OCI-LY1 (cell line): ENCODE data around the gene DOCK2.

ENCODE experiments used
- H2AFZ ChIP-seq: fragments of 200-600 bp; sonication (generic), shearing (Covaris generic); 2 replicates; pipeline ENCODE4 v1.6.0; 2014; ENCODE audit warnings: antibody characterized with exemption, mild to moderate bottlenecking, low read length
- H3F3A ChIP-seq: fragments of 200-600 bp; sonication (generic), shearing (Covaris generic); 2 replicates; pipeline ENCODE4 v1.6.0; 2014; ENCODE audit warnings: mild to moderate bottlenecking, antibody characterized with exemption, low read length, moderate library complexity; ENCODE audit not compliant: insufficient read depth
- H3K27ac ChIP-seq: fragments of 200-600 bp; sonication (generic); 2 replicates; pipeline ENCODE4 v1.5.1; 2014; ENCODE audit warnings: low read length, mixed run types, mild to moderate bottlenecking, low read depth; ENCODE audit not compliant: poor library complexity, severe bottlenecking
- H3K27me3 ChIP-seq: fragments of 200-600 bp; sonication (generic); 2 replicates; pipeline ENCODE4 v1.6.0; 2014; ENCODE audit warnings: antibody characterized with exemption, mild to moderate bottlenecking, low read length, moderate library complexity; ENCODE audit not compliant: insufficient read depth
- H3K36me3 ChIP-seq: fragments of 200-600 bp; sonication (generic); 2 replicates; pipeline ENCODE4 v1.6.1; 2014; ENCODE audit warnings: mild to moderate bottlenecking, antibody characterized with exemption, low read length, moderate library complexity, mixed read lengths; ENCODE audit not compliant: insufficient read depth
- H3K4me1 ChIP-seq: fragments of 200-600 bp; sonication (generic); 2 replicates; pipeline ENCODE4 v1.5.1; 2014; ENCODE audit warnings: mild to moderate bottlenecking, low read length, moderate library complexity; ENCODE audit not compliant: insufficient read depth, severe bottlenecking
- H3K4me2 ChIP-seq: fragments of 200-600 bp; sonication (generic), shearing (Covaris generic); 2 replicates; pipeline ENCODE4 v1.6.1; 2014; ENCODE audit warnings: low read length
- H3K4me3 ChIP-seq: fragments of 200-600 bp; sonication (generic); 2 replicates; pipeline ENCODE4 v1.5.1; 2014; ENCODE audit warnings: low read length, low read depth, mild to moderate bottlenecking, mixed read lengths; ENCODE audit not compliant: poor library complexity, severe bottlenecking
- H3K79me2 ChIP-seq: fragments of 200-600 bp; shearing (Covaris generic); 2 replicates; pipeline ENCODE4 v1.6.1; 2016; ENCODE audit warnings: mixed run types, low read length, mixed read lengths; ENCODE audit not compliant: insufficient read depth
- H3K9ac ChIP-seq: fragments of 200-600 bp; sonication (generic), shearing (Covaris generic); 2 replicates; pipeline ENCODE4 v1.6.1; 2014; ENCODE audit warnings: mild to moderate bottlenecking, low read length, mixed read lengths
- H3K9me2 ChIP-seq: fragments of 200-600 bp; sonication (generic), shearing (Covaris generic); 2 replicates; pipeline ENCODE4 v1.6.1; 2014; ENCODE audit warnings: low read depth, mild to moderate bottlenecking, low read length, mixed read lengths
- H3K9me3 ChIP-seq: fragments of 200-600 bp; shearing (Covaris generic); 2 replicates; pipeline ENCODE4 v1.6.1; 2014; ENCODE audit warnings: low read length, mixed read lengths
- H4K20me1 ChIP-seq: fragments of 200-600 bp; sonication (generic), shearing (Covaris generic); 2 replicates; pipeline ENCODE4 v1.6.0; 2016; ENCODE audit warnings: mild to moderate bottlenecking, low read length; ENCODE audit not compliant: insufficient read depth
- CTCF ChIP-seq: fragments of 200-600 bp; sonication (generic), shearing (Covaris generic); IDR thresholded peaks from 2 replicates; pipeline ENCODE4 v1.5.1; 2017; ENCODE audit warnings: mild to moderate bottlenecking, antibody characterized with exemption, low read length, moderate library complexity, mixed read lengths
- EZH2 ChIP-seq: fragments of 200-600 bp; sonication (generic), shearing (Covaris generic); IDR thresholded peaks from 2 replicates; pipeline ENCODE4 v1.8.0; 2017; ENCODE audit warnings: borderline replicate concordance, mixed run types, mild to moderate bottlenecking, antibody characterized with exemption, low read length, moderate library complexity, mixed read lengths

DOCK2 gene

GRCh38 chr5:169710675-169711074 lies 73.6 kb downstream of the DOCK2 start:
- Histone ChIP-seq H3K36me3 (peaks cover 99% of the 10 kb centered on the region), H3K4me1 (no peaks in the 10 kb centered on the region), H3K79me2 (no peaks in the 10 kb centered on the region), H3F3A (no peaks in the 10 kb centered on the region), H3K27me3 (no peaks in the 10 kb centered on the region), H3K9me2 (no peaks in the 10 kb centered on the region), H4K20me1 (no peaks in the 10 kb centered on the region), H3K4me3 (no peak overlapping the region), H3K9ac (no peak overlapping the region), H3K27ac (no peak overlapping the region), H3K9me3 (no peaks in the 10 kb centered on the region), H3K4me2 (no peak overlapping the region), H2AFZ (no peak overlapping the region)
- no peak for TF ChIP-seq EZH2

GRCh38 chr5:169711551-169712225 lies 74.6 kb downstream of the DOCK2 start:
- Histone ChIP-seq H3K4me2 (no peak overlapping the region), H3K4me3 (no peak overlapping the region), H3K9me2 (no peaks in the 10 kb centered on the region), H3K4me1 (no peaks in the 10 kb centered on the region), H3K36me3 (peaks cover 99% of the 10 kb centered on the region), H3K9ac (no peak overlapping the region), H2AFZ (no peak overlapping the region), H4K20me1 (no peaks in the 10 kb centered on the region), H3K79me2 (no peaks in the 10 kb centered on the region), H3K9me3 (no peaks in the 10 kb centered on the region), H3K27me3 (no peaks in the 10 kb centered on the region), H3F3A (no peaks in the 10 kb centered on the region), H3K27ac (no peak overlapping the region)
- TF ChIP-seq EZH2 (no peak), CTCF (no peak)

- Histone ChIP-seq H3K27me3 (no peaks in the 10 kb centered on the region), H3K79me2 (no peaks in the 10 kb centered on the region), H4K20me1 (no peaks in the 10 kb centered on the region), H3K9ac (no peak overlapping the region), H3K4me2 (no peak overlapping the region), H2AFZ (no peak overlapping the region), H3K4me3 (no peak overlapping the region), H3K9me2 (no peaks in the 10 kb centered on the region), H3K9me3 (no peaks in the 10 kb centered on the region), H3F3A (no peaks in the 10 kb centered on the region), H3K36me3 (peaks cover 99% of the 10 kb centered on the region), H3K4me1 (no peaks in the 10 kb centered on the region), H3K27ac (no peak overlapping the region)
- TF ChIP-seq EZH2, result no peak
- no peak for TF ChIP-seq CTCF
Measured at GRCh38 chr5:169712428-169712827, 75.4 kb downstream of the DOCK2 start.

- no peak overlapping the region for H2AFZ ChIP-seq
- H3K36me3 ChIP-seq, result peaks cover 99% of the 10 kb centered on the region
- H3K9me2 ChIP-seq, result no peaks in the 10 kb centered on the region
- H3K4me3 ChIP-seq, result no peak overlapping the region
- H3K4me2 ChIP-seq, result no peak overlapping the region
- H3K9ac ChIP-seq, result no peak overlapping the region
- no peaks in the 10 kb centered on the region for H3K9me3 ChIP-seq
- no peaks in the 10 kb centered on the region for H3K79me2 ChIP-seq
- no peaks in the 10 kb centered on the region for H3F3A ChIP-seq
- H3K4me1 ChIP-seq, result no peaks in the 10 kb centered on the region
- H3K27me3 ChIP-seq, result no peaks in the 10 kb centered on the region
- H4K20me1 ChIP-seq, result no peaks in the 10 kb centered on the region
- no peak overlapping the region for H3K27ac ChIP-seq
- no peak for TF ChIP-seq CTCF
- no peak for TF ChIP-seq EZH2
Measured at GRCh38 chr5:169716287-169716686, 79.2 kb downstream of the DOCK2 start.
